GM19238 (cell line): ENCODE measurements around the gene STIM2.

Experiments
- DNase-seq: peaks from one replicate; pipeline ENCODE4 v3.0.0; 2011; ENCODE audit warnings: low spot score; ENCODE audit not compliant: insufficient read length

STIM2 gene

DNA sequence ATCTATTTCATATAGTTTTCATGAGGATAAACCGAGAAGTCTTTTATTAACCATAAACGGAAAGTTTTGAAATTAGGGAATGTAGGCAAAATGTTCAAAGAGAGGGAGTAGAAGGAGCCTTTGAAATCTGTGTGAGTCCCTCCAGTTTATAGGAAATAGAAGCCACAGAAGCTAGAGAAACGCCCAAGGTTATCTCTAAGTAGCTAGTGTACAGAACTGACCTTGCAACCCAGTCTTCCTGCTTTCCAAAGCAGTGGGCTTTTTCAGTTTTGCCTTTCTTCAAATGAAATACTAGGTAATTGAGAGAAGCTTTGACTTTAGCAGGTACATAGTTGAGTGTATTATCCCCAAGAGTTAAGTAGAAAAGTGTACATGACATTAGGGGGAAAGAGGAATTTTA is 39.4 kb downstream of the STIM2 start:
- no peak for DNase-seq

GRCh38 chr4:26900765-26901164 is 40.1 kb downstream of the STIM2 start:
- DNase-seq = no peak

DNA sequence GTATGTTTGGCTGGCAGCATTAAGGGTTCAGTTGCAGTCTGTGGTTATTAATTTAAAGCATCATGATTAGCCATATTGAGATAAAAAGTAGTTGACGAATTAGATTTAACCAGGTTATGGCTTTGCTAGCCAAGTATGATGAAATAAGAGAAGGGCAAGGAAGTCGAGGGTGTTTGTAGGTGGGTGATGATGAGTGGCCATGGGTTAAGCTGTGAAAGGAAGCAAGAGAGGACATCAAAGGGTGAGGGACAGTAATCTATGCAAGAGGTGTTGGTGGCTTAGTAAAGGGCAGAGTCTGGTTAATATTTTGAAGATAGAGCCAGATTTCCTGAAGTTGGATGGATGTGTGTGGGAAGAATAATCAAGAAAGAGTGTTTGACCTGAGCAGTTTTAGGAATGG is 44.5 kb downstream of the STIM2 start:
- DNase-seq = no peak

- no peak for DNase-seq
These were observed 47.3 kb downstream of the STIM2 start for GRCh38 chr4:26907731-26908599.

DNA sequence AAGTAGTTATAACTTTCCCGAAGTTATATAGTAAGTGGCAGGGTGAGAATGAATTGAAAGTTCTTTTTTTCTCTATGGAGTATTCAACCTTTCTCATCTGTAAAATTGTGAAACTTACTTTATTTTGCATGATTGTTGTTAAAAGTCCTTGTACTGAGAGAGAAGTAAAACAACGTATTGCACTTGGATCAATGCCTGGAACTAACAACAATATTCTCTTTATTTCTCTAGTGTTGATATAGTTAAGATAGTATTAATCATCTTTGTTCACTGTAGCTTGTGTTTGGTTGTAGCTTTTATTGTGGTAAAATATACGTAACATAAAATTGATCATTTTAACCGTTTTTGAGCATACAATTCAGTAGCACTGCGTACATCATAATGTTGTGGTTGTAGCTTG is 48.7 kb downstream of the STIM2 start:
- no peak for DNase-seq

DNA sequence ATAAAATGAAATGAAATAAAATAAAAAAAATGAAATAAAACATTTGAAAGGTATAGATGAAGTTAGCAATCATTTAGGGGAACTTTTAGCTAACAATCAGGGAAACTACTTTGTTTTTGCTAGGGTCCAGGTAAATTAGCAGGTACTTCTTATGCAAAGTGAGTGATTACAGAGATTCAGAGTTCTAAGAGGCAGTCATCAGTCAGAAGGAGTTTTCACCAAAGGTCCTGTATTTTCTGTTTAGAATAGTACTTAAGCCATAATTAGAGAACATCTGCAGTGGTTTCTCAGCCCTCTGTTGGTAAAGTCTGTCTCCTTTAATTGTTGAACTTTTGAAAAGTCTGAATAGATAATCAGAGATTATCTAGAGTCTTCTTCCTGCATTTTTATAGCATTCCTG is 50.6 kb downstream of the STIM2 start:
- no peak for DNase-seq

- no peak for DNase-seq
These were observed 51.4 kb downstream of the STIM2 start for GRCh38 chr4:26912069-26912468.

GRCh38 chr4:26912810-26913209 is 52.2 kb downstream of the STIM2 start:
- DNase-seq = no peak

- no peak for DNase-seq
These were observed 55.6 kb downstream of the STIM2 start for GRCh38 chr4:26916195-26916594.

- no peak for DNase-seq
These were observed 70.3 kb downstream of the STIM2 start for GRCh38 chr4:26930964-26931363.

DNA sequence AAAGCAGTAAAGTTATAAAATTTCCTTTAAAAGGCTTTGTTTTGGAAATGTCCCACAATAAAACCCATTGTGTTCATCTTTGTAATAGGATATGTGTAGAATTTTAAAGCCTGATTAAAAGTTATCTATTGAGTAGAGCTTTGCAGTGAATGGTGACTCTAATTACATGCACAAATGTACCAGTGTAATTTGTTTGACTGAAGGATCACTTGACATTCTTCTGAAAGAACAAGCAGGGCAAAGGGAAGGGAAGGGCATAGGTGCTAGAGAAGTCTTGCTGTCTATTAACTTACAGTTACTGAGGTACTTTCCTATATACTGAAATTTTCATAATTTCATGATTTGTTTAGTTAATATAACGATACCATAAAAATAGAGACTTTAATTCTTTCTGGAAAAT is 70.8 kb downstream of the STIM2 start:
- DNase-seq = no peak

DNA sequence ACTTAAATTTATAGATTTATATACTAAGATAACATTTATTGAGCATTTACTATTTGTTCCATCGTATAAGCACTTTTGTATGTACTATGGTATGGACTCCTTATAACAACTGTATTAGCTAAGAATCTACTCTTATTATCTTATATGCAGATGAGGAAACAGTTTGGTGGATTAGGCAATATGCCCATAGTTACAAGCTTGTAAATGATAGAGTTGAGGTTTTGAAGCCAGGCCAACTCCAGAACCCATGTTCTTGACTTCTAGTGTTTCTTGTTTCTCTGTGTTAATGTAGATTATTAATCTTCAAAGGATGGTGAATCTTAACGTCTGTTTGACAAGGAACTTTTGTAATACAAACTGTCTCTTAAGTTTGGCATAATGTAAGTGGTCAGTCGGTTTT is 71.3 kb downstream of the STIM2 start:
- DNase-seq = no peak

GRCh38 chr4:26935397-26935796 is 74.8 kb downstream of the STIM2 start:
- no peak for DNase-seq

- no peak for DNase-seq
These were observed 75.8 kb downstream of the STIM2 start for GRCh38 chr4:26936284-26937065.

DNA sequence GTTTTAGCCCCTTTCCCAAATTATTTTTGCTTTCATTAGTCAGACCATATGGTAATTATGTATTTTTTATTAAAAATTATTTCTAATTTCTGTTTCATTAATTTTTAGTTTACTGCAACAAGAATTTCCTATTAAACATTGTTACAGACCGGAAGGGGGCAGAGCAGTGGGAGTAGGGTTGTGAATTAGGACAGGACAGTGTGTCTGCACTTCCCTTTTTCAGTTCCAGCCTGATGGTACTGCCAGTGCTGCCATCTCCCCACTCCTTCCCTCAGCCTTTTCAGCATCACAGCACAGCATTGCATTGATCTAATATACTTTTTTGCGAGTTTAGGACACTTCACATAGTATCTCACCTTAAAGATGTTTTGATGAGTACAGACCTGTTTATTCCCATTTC is 76.5 kb downstream of the STIM2 start:
- DNase-seq = no peak

DNA sequence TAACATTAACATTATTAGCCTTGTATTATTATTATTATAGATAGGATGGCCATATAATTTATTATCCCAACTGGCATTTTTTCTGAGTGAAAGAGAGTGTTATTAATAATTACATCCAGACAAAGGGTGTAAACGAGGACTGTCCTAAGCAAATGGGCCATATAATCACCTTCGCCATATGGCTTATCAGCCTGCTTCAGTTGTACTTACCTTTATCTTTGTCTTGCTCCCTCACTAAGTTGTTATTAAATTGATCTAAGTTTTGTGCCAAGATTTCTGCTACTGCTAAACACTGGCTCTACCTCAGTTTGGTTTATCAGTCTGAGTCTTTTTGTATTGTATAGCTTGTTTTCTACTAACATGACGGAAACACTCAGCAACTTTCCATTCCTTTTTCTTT is 76.9 kb downstream of the STIM2 start:
- DNase-seq = no peak

DNA sequence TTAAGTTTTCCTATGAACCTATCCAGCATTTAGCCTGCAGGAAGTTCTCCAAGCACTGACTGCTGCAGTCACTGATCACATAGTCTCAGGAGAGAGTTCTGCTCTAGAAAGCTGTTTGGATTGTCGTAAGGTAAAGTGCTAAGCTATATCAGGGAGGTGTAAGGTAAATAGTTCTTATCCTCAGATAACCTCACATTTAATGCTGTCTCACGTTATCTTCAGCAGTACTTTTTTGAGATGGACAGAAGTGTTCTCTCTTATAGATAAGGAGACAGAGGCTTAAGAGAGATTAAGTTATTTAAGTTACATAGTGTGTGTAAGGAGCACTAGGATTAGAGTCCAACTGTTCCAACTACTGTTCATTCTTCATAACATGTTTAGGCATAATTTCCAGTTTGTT is 77.9 kb downstream of the STIM2 start:
- DNase-seq = no peak

DNA sequence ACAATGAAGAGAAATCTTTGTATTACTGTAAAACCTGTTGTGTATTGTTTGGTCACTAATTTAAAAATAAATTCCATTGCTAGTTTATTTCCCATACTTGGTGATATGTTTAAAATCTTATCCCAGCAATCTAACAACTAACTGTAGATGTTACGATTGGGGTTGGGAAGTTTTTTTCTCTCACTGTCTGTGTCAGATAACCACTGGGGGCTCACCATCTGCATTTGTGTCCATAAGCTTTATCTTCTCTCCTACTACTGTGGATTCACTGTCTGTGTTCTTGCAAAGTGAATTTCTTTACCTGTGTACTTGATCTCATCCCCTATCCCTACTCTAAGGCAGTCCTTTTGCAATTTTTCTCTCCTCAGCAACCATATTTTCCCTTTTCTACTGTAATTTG is 81.3 kb downstream of the STIM2 start:
- no peak for DNase-seq

GRCh38 chr4:26942871-26943270 is 82.2 kb downstream of the STIM2 start:
- no peak for DNase-seq

DNA sequence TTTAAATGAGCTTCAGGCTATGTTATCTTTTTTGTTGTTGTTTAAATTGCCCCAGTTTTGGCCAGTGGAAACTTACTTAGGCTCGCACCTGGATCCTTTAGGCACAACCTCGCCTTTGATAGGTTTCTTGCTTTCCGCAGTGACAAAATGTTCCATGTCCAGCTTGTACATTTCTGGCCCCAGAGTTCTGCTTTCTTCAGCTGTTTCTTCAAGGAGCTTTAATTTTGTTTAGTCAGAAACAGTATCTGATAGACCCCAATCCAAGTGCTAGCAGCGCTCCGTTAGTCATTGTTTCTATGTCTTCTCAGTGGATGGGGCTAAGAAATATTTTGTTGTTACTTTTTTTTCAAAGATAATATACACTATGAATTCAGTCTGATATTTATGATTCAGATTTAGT is 82.8 kb downstream of the STIM2 start:
- no peak for DNase-seq

GRCh38 chr4:26945794-26946193 is 85.2 kb downstream of the STIM2 start:
- no peak for DNase-seq

GRCh38 chr4:26947318-26947717 is 86.7 kb downstream of the STIM2 start:
- no peak for DNase-seq

- no peak for DNase-seq
These were observed 89.8 kb downstream of the STIM2 start for GRCh38 chr4:26950446-26950845.
